22Rv1 (cell line): ENCODE data around the gene CRADD.

Source experiments
- CTCF ChIP-seq: fragments of 450-650 bp; IDR thresholded peaks from 2 replicates; pipeline ENCODE4 v1.5.1; 2017; ENCODE audit warnings: mild to moderate bottlenecking
- ZFX ChIP-seq: fragments of 450-650 bp; IDR thresholded peaks from 2 replicates; pipeline ENCODE4 v1.6.1; 2017; ENCODE audit warnings: antibody characterized with exemption, borderline replicate concordance

DNA sequence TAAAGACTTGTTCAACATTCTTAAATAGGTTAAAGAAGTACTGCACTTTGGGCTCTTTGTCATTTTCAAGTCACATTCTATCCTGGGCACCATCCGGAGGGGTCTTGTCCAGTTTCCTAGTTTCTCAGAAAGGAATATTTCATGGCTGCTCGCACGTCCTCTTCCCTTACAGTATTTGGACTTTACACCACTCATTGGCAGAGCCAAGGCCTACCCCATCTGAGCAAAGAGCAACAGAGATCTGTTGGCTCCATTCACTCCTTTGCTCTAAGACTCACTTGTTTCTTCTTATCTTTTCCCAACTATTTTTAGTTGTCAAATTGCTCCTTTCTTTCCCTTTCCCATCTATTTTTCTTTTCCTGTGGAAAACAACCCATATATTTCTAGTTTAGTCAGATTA is 118.2 kb downstream of the CRADD start:
- no peak for TF ChIP-seq CTCF
- no peak for TF ChIP-seq ZFX
